PFSK-1 (cell line): ENCODE measurements around the gene TMC1.

Experiments used
- POLR2AphosphoS5 ChIP-seq: IDR thresholded peaks from 2 replicates; pipeline ENCODE4 v1.6.1; 2012; ENCODE audit warnings: low read depth, mild to moderate bottlenecking, control low read depth, low read length, moderate library complexity
- SIN3A ChIP-seq: IDR thresholded peaks from 2 replicates; pipeline ENCODE4 v1.6.1; 2012; ENCODE audit warnings: mild to moderate bottlenecking, low read length, moderate library complexity, borderline replicate concordance; ENCODE audit not compliant: insufficient read depth

DNA sequence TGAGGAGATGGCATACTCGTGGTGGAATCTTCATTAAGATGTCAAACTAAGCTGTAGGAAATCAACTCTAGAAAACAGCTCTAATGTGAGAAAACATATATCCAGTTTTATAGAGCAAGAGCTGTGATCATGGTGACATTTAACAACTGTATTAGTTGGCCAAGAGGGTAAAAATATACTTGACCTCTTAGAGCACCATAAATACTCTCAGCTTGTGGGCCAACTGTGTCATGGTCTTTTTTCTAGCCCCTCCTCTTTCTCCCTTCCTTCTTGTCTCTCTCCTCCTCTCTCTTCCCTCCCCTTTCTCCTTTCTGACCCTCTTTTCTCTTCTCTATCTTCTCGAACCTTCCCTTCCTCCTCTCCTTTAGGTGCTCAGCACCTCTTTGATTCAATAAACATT, 54.7 kb downstream of the TMC1 start:
- no peak for TF ChIP-seq SIN3A
- no peak for TF ChIP-seq POLR2AphosphoS5
